Suppressor macrophage (primary cell): ENCODE results near the gene LAMA2.
"Not testable (repeated sequence)": the region's sequence is repeated elsewhere in the genome, so short reads cannot be mapped to it uniquely, and the experiment has no call there.

ENCODE experiments used
- DNase-seq, 4 experiments: peaks; one replicate each; pipeline ENCODE4 v3.0.0-alpha.2; 2020 to 2022

The LAMA2 gene

GRCh38 chr6:129120856-129121638, 238.1 kb downstream of the LAMA2 start:
- DNase-seq = no peak

GRCh38 chr6:129124347-129124746, 241.4 kb downstream of the LAMA2 start:
- no peak for DNase-seq

- DNase-seq = no peak
These were observed 247.2 kb downstream of the LAMA2 start for GRCh38 chr6:129130106-129130505.

GRCh38 chr6:129130959-129131681, 248.2 kb downstream of the LAMA2 start:
- DNase-seq = no peak

GRCh38 chr6:129133770-129134192, 250.8 kb downstream of the LAMA2 start:
- DNase-seq = no peak

- DNase-seq = no peak
These were observed 251.6 kb downstream of the LAMA2 start for GRCh38 chr6:129134535-129134934.

- no peak for DNase-seq
These were observed 252.5 kb downstream of the LAMA2 start for GRCh38 chr6:129135451-129135850.

GRCh38 chr6:129136751-129137150, 253.8 kb downstream of the LAMA2 start:
- no peak for DNase-seq

GRCh38 chr6:129138739-129139405, 255.9 kb downstream of the LAMA2 start:
- no peak for DNase-seq

GRCh38 chr6:129140526-129140925, 257.6 kb downstream of the LAMA2 start:
- DNase-seq = no peak

GRCh38 chr6:129141499-129141898, 258.6 kb downstream of the LAMA2 start:
- DNase-seq = no peak

- DNase-seq = no peak
These were observed 264.0 kb downstream of the LAMA2 start for GRCh38 chr6:129146902-129147301.

- DNase-seq = no peak
These were observed 267.6 kb downstream of the LAMA2 start for GRCh38 chr6:129150507-129150906.

- no peak for DNase-seq
These were observed 270.3 kb downstream of the LAMA2 start for GRCh38 chr6:129153257-129153656.

- DNase-seq = not testable (repeated sequence)
These were observed 276.3 kb downstream of the LAMA2 start for GRCh38 chr6:129159242-129159641.

- DNase-seq = no peak
These were observed 279.7 kb downstream of the LAMA2 start for GRCh38 chr6:129162605-129163004.

GRCh38 chr6:129163551-129163950, 280.6 kb downstream of the LAMA2 start:
- no peak for DNase-seq

- no peak for DNase-seq
These were observed 281.1 kb downstream of the LAMA2 start for GRCh38 chr6:129164032-129164431.

- not testable (repeated sequence) for DNase-seq
These were observed 289.5 kb downstream of the LAMA2 start for GRCh38 chr6:129172279-129172995.

GRCh38 chr6:129175066-129175465, 292.1 kb downstream of the LAMA2 start:
- no peak for DNase-seq

- no peak for DNase-seq
These were observed 294.9 kb downstream of the LAMA2 start for GRCh38 chr6:129177801-129178200.

- DNase-seq = no peak
These were observed 296.3 kb downstream of the LAMA2 start for GRCh38 chr6:129179283-129179682.

- DNase-seq = no peak
These were observed 298.1 kb downstream of the LAMA2 start for GRCh38 chr6:129181001-129181400.
